ENCODE results near the gene SLCO2A1.

DNA sequence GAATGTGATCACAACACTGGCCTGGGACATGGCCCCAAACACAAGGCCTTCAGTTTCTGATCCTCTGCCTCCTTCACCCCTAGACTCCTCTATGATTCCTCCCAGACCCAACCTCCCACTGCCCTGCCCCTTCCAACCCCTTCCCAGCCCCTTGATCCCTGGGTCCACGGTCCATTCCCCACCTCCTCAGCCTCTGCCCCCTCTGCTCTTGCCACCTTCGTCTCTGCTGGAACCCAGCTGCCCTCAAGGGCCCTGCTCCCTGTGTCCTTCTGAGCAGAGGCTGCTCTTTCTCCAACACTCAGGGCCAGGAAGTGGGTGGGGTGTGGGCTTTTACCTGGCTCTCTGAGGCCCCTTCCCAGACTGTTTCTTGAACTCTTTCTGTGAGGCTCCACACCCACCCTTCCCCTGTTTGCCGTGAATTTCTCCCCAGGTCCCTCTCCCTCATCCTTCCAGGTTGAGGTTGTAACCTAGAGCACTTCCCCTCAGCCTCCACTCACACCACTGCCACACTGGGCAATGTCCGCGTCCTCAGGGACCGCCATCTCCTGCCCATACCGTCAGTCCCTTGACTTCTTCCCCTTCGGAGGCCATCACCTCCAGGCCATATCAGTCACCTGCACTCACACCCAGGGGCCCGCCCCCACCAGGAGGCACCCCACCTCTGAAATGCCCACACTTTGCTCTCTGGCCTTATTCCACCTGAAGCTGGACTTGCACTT is 18.7 kb upstream of the SLCO2A1 start:
- no peak for TF ChIP-seq POLR2A (IDR thresholded peaks at IDR 0.05; ENCODE audit: low read depth, low read length)
- TF ChIP-seq, protein P1, sequence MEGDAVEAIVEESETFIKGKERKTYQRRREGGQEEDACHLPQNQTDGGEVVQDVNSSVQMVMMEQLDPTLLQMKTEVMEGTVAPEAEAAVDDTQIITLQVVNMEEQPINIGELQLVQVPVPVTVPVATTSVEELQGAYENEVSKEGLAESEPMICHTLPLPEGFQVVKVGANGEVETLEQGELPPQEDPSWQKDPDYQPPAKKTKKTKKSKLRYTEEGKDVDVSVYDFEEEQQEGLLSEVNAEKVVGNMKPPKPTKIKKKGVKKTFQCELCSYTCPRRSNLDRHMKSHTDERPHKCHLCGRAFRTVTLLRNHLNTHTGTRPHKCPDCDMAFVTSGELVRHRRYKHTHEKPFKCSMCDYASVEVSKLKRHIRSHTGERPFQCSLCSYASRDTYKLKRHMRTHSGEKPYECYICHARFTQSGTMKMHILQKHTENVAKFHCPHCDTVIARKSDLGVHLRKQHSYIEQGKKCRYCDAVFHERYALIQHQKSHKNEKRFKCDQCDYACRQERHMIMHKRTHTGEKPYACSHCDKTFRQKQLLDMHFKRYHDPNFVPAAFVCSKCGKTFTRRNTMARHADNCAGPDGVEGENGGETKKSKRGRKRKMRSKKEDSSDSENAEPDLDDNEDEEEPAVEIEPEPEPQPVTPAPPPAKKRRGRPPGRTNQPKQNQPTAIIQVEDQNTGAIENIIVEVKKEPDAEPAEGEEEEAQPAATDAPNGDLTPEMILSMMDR (conservative IDR thresholded peaks at IDR 0.05; ENCODE audit: low read depth, low read length): no peak
- TF ChIP-seq RFX5 (IDR thresholded peaks at IDR 0.05; ENCODE audit: low read depth, low read length): no peak
- TF ChIP-seq RAD21 (IDR thresholded peaks at IDR 0.05; ENCODE audit: low read length): no peak
- TF ChIP-seq RCOR1 (IDR thresholded peaks at IDR 0.05; ENCODE audit: insufficient replicate concordance, low read length): no peak
- TF ChIP-seq CHD1 (IDR thresholded peaks at IDR 0.05; ENCODE audit: low read depth, low read length): no peak
- TF ChIP-seq FOS (IDR thresholded peaks at IDR 0.05; ENCODE audit: low read depth, low read length): no peak
- TF ChIP-seq CEBPB (IDR thresholded peaks at IDR 0.05; ENCODE audit: low read depth, low read length): no peak
